Measurements from ENCODE around the gene SNX9. TPM values are rescaled to one million over a fixed set of nuclear protein-coding genes. Genes with fewer than 3 reads are reported as not detected.

Gene SNX9
- total and polyA plus RNA-seq, 2 of the 4 experiments (the other 2 are of a cell fraction): 35.3 to 41.2 TPM

DNA sequence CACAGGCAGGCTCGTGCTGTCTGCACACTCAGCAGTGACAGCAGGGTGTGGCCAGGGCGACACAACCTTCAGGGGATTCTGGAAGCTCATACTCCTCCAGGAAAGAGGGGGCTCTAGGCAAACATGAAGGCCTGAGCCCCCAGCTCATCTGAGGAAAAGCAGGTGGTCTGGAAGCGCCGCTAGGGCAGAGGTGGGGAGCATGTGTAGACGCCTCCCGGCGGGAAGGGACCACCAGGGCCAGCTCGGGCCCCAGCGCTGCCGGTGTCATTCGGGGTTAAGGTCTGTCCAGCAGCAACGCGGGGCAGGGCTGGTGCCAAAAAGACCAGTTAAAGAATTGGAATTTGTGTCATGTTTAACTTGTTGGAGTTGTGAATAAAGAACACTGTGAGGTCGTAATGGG lies 119.3 kb downstream of the SNX9 start:
- intact Hi-C loops (cut with micrococcal nuclease) (no loop called here), dilution Hi-C loops (cut with HindIII; ENCODE audit: low sequenced_read_pairs, unreplicated experiment) (no loop called here), in situ Hi-C loops (cut with MboI; ENCODE audit: low sequenced_read_pairs) (no loop called here)
- TF ChIP-seq, protein P1, sequence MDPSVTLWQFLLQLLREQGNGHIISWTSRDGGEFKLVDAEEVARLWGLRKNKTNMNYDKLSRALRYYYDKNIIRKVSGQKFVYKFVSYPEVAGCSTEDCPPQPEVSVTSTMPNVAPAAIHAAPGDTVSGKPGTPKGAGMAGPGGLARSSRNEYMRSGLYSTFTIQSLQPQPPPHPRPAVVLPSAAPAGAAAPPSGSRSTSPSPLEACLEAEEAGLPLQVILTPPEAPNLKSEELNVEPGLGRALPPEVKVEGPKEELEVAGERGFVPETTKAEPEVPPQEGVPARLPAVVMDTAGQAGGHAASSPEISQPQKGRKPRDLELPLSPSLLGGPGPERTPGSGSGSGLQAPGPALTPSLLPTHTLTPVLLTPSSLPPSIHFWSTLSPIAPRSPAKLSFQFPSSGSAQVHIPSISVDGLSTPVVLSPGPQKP (IDR thresholded peaks at IDR 0.05; ENCODE audit: borderline replicate concordance, low read depth, low read length): no peak
- TF ChIP-seq RCOR1 (IDR thresholded peaks at IDR 0.05; ENCODE audit: insufficient replicate concordance, low read length) (no peak), MXI1 (IDR thresholded peaks at IDR 0.05; ENCODE audit: borderline replicate concordance, low read depth, low read length) (no peak), RFX5 (IDR thresholded peaks at IDR 0.05; ENCODE audit: low read depth, low read length) (no peak), RAD21 (IDR thresholded peaks at IDR 0.05; ENCODE audit: low read length) (no peak), MAFK (IDR thresholded peaks at IDR 0.05; ENCODE audit: low read depth, low read length) (no peak), FOS (IDR thresholded peaks at IDR 0.05; ENCODE audit: low read depth, low read length) (no peak), NFE2L2 (IDR thresholded peaks at IDR 0.05; ENCODE audit: low read depth, low read length) (no peak), CEBPB (IDR thresholded peaks at IDR 0.05; ENCODE audit: low read depth, low read length) (no peak)
- TF ChIP-seq, protein P2, sequence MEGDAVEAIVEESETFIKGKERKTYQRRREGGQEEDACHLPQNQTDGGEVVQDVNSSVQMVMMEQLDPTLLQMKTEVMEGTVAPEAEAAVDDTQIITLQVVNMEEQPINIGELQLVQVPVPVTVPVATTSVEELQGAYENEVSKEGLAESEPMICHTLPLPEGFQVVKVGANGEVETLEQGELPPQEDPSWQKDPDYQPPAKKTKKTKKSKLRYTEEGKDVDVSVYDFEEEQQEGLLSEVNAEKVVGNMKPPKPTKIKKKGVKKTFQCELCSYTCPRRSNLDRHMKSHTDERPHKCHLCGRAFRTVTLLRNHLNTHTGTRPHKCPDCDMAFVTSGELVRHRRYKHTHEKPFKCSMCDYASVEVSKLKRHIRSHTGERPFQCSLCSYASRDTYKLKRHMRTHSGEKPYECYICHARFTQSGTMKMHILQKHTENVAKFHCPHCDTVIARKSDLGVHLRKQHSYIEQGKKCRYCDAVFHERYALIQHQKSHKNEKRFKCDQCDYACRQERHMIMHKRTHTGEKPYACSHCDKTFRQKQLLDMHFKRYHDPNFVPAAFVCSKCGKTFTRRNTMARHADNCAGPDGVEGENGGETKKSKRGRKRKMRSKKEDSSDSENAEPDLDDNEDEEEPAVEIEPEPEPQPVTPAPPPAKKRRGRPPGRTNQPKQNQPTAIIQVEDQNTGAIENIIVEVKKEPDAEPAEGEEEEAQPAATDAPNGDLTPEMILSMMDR (conservative IDR thresholded peaks at IDR 0.05; ENCODE audit: low read depth, low read length): no peak
- TF ChIP-seq, protein P3, sequence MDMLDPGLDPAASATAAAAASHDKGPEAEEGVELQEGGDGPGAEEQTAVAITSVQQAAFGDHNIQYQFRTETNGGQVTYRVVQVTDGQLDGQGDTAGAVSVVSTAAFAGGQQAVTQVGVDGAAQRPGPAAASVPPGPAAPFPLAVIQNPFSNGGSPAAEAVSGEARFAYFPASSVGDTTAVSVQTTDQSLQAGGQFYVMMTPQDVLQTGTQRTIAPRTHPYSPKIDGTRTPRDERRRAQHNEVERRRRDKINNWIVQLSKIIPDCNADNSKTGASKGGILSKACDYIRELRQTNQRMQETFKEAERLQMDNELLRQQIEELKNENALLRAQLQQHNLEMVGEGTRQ (IDR thresholded peaks at IDR 0.05; ENCODE audit: low read depth, low read length): no peak
- peaks cover 0 to 5% of the 10 kb centered on the region in 2 experiments; a peak in 3 of 4 replicates for H3K79me1 ChIP-seq (ENCODE audit: low read depth in 1 of 2, low read length in 2 of 2)
- no peak overlapping the region for H3K4me3 ChIP-seq (ENCODE audit: insufficient read depth, low read depth, low read length)
- no peak overlapping the region for H4K8ac ChIP-seq (ENCODE audit: low read depth in 2 of 2, low read length in 2 of 2)
- H2BK5ac ChIP-seq (ENCODE audit: low read depth, low read length, poor library complexity, severe bottlenecking): no peak overlapping the region
- no peak overlapping the region for H3K4me2 ChIP-seq (ENCODE audit: low read depth, low read length)
- no peak overlapping the region for H2AK5ac ChIP-seq (ENCODE audit: low read depth, low read length)
- H3K18ac ChIP-seq (ENCODE audit: low read depth, low read length): no peak overlapping the region
- no peaks in the 10 kb centered on the region for H3K9me3 ChIP-seq (ENCODE audit: control insufficient read depth, insufficient read depth, low read length)
- no peaks in the 10 kb centered on the region for H3K27me3 ChIP-seq (ENCODE audit: control insufficient read depth, insufficient read depth, low read length)
- ChIA-PET POLR2A (ENCODE audit: unreplicated experiment) (no interaction called here), CTCF (interaction anchor here (0.8 to 1.5 kb wide), 2 partner anchors 34 to 130 kb away, joined by 3 read pairs; no protein-coding TSS in a partner anchor)
- no peak overlapping the region for H2AK9ac ChIP-seq (replicated peaks; ENCODE audit: low read depth, low read length, poor library complexity)
- H3K27ac ChIP-seq (ENCODE audit: insufficient read depth, low read length): no peak overlapping the region
- no peaks in the 10 kb centered on the region for H4K20me1 ChIP-seq (ENCODE audit: insufficient read depth, low read length)
- peaks cover 62% of the 10 kb centered on the region for H3K36me3 ChIP-seq (ENCODE audit: control insufficient read depth, insufficient read depth, low read length)
- WGBS, 2 experiments (ENCODE audit: extremely low coverage in 2 of 2, insufficient read length in 1 of 2): 75% methylated on average over 9 of the region's 14 CpGs; no CpG with 5 or more reads in 1 of the 2 experiments
- no peak overlapping the region for H3K14ac ChIP-seq (replicated peaks; ENCODE audit: low read depth, low read length)
- H2BK120ac ChIP-seq (ENCODE audit: low read depth, low read length): no peak overlapping the region
- no peak overlapping the region for H3K23ac ChIP-seq (ENCODE audit: low read depth, low read length)
- no peak overlapping the region for H4K91ac ChIP-seq (ENCODE audit: insufficient read depth, low read depth, low read length)
- no peak overlapping the region for H3K4ac ChIP-seq (ENCODE audit: low read depth, low read length)
- no TSS peak for BruUV-seq (replicated peaks)
- no peak overlapping the region for H2BK15ac ChIP-seq (ENCODE audit: low read depth, low read length)
- H3K4me1 ChIP-seq (ENCODE audit: control insufficient read depth, insufficient read depth, low read length): no peaks in the 10 kb centered on the region; the same call in 1 of the 2 replicates
- H3K56ac ChIP-seq (ENCODE audit: extremely low read depth, insufficient read depth, low read length): no peak overlapping the region
- no peak overlapping the region for H2BK20ac ChIP-seq (ENCODE audit: low read depth, low read length)
- H4K5ac ChIP-seq (ENCODE audit: low read depth, low read length): no peak overlapping the region
- DNase-seq (no peak), ATAC-seq (ENCODE audit: low read depth) (no peak)
- H3K9me1 ChIP-seq (ENCODE audit: insufficient read depth, low read length): peaks cover 5% of the 10 kb centered on the region
- no peak overlapping the region for H2AFZ ChIP-seq (replicated peaks; ENCODE audit: low read length, poor library complexity)
- no peak overlapping the region for H3K9ac ChIP-seq (ENCODE audit: low read depth, low read length)

Measured in IMR-90 (cell line).